COLO829 (cell line): ENCODE measurements around the gene ARHGAP9.
"Not testable (repeated sequence)": the region's sequence is repeated elsewhere in the genome, so short reads cannot be mapped to it uniquely, and the experiment has no call there.

Source experiments
- DNase-seq: peaks from one replicate; pipeline ENCODE4 v3.0.0; 2012; ENCODE audit warnings: low spot score

The ARHGAP9 gene

GRCh38 chr12:57517187-57517586 lies 37.5 kb upstream of the ARHGAP9 start:
- no peak for DNase-seq

DNA sequence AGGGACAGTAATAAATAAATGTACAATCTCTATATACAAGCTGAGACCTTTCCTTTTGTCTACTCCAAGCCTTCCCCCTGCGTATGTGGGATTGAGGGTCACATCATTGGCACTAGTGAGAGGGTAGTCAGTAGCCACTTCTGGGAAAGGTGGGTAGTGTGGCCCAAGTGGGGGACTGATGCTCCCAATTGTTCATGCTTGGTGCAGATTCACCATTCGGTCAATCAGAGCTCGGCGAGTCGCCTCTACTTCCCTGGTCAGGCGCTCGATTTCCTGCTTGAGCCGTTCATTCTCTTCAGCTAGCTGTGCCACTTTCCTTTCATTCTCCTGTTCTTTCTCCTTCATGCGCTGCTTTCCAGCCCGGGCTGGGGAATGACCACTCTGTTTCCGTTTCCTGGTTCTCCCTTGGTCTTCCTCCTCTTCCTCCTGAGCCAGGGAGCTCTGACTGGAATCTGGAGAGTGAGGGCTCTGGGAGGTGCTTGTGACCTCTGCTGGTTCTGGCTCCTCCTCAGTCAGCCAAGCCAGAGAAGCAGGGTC lies 37.0 kb upstream of the ARHGAP9 start:
- DNase-seq: no peak

DNA sequence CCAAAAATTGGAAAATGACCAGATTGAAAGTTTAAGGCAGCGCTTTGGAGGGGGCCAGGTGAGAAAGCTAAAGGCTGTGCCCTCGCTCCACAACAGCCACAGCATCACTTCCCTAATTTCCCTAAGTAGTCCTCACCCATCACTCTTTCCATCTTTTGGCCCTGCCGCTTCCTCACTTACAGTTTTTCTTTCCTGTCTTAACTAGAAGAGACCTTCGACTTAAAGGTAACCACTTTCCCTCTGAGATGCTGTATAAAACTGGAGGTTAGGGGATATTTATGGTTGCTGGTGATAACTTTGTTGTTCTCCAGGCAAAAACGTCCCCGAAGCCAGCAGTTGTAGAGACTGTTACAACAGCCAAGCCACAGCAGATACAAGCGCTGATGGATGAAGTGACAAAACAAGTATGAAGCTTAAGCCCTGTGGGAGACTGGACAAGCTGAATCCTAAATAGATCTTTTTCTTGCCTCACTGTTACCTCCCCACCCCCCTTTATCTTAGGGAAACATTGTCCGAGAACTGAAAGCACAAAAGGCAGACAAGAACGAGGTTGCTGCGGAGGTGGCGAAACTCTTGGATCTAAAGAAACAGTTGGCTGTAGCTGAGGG lies 36.4 kb upstream of the ARHGAP9 start:
- no peak for DNase-seq

DNA sequence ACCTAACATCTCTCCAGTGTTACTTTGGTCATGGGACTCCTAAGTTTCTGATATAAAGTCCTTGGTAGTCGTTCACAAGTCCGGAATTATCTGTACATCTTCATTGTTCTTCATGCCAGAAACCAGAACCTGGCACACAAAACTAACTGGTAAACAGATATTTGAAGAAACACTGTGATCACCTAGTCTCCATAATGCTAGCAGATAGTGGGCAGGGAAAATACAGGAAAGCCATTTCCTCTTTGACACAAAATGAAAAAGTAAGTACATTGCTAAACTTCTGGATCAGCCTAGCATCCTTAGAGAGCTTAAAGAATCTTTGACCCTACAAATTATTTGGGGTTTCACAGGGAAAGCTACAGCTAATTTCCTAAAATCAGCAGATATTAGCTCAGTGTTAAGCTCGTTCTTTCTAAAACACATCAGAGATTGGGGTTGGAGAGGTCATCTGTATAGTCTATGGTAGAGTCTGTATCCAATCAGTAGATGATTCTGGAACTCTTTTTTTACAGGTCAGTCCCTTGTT lies 35.8 kb upstream of the ARHGAP9 start:
- no peak for DNase-seq

GRCh38 chr12:57514720-57515407 lies 35.2 kb upstream of the ARHGAP9 start:
- DNase-seq: no peak

DNA sequence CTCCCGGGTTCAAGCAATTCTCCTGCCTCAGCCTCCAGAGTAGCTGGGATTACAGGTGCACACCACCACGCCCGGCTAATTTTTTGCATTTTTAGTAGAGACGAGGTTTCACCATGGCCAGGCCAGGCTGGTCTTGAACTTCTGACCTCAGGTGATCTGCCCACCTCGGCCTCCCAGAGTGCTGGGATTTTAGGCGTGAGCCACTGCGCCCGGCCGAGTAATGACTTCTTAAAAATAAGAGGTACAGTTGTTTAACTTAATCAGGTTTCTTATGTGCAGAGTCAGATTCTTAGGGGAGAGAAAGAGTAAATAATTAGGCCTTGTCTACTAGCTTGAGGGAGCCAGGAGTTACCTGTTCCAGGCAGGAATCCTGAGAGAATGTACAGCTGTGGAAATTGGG lies 34.6 kb upstream of the ARHGAP9 start:
- not testable (repeated sequence) for DNase-seq

DNA sequence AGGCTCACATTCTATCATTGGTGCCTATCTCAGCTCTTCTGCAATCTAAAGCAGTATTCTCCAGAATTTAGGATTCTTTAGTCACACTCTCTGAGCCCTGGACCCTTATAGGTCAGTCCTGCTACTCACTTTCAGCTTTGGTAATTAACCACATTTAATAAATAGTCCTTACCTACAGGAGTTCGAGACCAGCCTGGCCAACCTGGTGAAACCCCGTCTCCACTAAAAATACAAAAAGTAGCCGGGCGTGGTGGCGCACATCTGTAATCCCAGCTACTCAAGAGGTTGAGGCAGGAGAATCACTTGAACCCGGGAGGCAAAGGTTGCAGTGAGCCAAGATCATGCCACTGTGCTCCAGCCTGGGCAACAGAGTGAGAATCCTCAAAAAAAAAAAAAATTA lies 34.0 kb upstream of the ARHGAP9 start:
- DNase-seq: not testable (repeated sequence)

GRCh38 chr12:57513266-57513665 lies 33.6 kb upstream of the ARHGAP9 start:
- DNase-seq: no peak

GRCh38 chr12:57512665-57513064 lies 33.0 kb upstream of the ARHGAP9 start:
- DNase-seq: no peak

DNA sequence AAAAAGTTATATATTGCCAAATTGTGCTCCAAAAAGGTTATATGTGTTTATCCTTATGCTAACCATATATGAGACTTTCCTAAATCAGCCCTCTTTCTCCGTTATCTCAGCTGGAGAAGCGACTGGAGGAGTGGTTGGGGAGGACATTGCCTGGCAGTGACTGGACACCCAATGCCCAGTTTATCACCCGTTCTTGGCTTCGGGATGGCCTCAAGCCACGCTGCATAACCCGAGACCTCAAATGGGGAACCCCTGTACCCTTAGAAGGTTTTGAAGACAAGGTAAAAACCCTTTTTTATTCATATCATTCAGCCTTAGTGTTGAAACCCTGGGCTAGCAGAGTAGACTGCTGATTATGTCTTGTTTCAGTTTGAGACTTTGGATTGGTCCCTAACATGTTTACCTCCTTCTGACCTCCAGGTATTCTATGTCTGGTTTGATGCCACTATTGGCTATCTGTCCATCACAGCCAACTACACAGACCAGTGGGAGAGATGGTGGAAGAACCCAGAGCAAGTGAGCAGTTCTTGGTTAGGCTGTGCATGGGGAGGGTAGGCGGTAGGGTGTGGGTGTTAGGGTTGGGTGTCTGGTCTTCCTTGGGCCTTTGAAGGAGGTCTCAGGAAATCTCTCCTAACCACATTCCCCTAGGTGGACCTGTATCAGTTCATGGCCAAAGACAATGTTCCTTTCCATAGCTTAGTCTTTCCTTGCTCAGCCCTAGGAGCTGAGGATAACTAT lies 32.1 kb upstream of the ARHGAP9 start:
- no peak for DNase-seq

GRCh38 chr12:57511161-57511560 lies 31.5 kb upstream of the ARHGAP9 start:
- no peak for DNase-seq

DNA sequence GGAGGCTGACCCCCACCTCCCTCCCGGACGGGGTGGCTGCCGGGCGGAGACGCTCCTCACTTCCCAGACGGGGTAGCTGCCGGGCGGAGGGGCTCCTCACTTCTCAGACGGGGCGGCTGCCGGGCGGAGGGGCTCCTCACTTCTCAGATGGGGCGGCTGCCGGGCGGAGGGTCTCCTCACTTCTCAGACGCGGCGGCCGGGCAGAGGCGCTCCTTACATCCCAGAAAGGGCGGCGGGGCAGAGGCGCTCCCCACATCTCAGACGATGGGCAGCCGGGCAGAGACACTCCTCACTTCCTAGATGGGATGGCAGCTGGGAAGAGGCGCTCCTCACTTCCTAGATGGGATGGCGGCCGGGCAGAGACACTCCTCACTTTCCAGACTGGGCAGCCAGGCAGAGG lies 28.1 kb upstream of the ARHGAP9 start:
- DNase-seq: not testable (repeated sequence)

DNA sequence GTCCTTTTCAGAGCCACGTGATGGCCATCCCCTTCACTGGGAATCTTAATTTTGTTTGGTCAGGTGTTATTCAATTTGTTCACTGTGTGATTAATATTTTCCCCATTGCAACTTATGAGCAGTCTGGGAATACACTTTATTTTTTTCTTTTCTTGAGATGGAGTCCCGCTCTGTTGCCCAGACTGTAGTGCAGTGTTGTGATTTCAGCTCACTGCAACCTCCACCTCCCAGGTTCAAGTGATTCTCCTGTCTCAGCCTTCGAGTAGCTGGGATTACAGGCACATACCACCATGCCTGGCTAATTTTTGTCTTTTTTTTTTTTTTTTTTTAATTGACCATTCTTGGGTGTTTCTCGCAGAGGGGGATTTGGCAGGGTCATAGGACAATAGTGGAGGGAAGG lies 26.9 kb upstream of the ARHGAP9 start:
- not testable (repeated sequence) for DNase-seq

DNA sequence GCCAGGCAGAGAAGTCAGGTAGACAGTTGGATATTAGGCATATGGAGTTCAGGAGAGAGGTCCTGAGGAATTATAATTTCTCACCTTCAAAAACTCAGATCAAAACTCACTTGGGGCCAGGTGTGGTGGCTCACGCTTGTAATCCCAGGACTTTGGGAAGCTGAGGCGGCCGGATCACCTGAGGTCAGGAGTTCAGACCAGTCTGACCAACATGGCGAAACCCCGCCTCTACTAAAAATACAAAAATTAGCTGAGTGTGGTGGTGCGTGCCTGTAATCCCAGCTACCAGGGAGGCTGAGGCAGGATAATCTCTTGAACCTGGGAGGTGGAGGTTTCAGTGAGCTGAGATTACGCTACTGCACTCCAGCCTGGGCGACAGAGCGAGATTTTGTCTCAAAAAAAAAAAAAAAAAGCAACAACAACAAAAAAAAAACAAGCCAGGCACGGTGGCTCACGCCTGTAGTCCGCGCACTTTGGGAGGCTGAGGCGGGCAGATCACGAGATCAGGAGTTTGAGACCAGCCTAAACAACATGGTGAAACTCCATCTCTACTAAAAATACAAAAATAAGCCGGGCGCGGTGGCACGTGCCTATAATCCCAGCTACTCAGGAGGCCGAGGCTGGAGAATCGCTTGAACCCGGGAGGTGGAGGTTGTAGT lies 22.8 kb upstream of the ARHGAP9 start:
- DNase-seq: not testable (repeated sequence)

- no peak for DNase-seq
These were observed 20.5 kb upstream of the ARHGAP9 start for GRCh38 chr12:57500213-57500612.

DNA sequence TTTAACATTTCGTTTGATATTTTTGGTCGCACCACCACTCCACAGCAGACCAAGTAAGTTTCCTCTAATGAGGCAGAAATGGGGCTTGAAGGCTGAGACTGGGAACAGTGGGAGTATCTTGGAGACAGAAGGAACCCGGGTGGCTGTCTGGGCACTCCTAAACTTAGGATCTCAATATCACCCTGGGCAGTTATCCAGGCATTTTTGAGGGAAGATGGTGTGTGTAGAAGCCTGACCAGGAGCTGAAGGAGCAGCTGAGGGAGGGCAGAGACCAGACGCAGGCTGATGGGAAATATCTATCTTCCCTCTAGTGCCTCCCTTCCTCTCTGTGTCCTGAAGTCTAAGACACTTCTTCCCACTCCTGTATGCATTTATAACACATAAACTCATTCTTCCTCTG lies 18.9 kb upstream of the ARHGAP9 start:
- DNase-seq: no peak

DNA sequence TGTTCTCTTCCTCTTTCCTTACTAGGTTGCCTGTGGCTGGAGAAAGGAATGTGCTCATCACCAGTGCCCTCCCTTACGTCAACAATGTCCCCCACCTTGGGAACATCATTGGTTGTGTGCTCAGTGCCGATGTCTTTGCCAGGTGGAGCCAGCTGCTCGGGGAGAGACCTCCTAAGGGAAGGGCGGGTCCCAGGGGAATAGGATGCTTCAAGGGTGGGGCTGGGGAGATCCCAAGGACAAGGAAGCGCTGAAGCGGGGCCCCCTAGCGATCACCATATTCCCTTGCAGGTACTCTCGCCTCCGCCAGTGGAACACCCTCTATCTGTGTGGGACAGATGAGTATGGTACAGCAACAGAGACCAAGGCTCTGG lies 18.5 kb upstream of the ARHGAP9 start:
- DNase-seq: no peak

- DNase-seq: no peak
These were observed 17.8 kb upstream of the ARHGAP9 start for GRCh38 chr12:57497223-57498131.

- no peak for DNase-seq
These were observed 17.2 kb upstream of the ARHGAP9 start for GRCh38 chr12:57496822-57497221.

DNA sequence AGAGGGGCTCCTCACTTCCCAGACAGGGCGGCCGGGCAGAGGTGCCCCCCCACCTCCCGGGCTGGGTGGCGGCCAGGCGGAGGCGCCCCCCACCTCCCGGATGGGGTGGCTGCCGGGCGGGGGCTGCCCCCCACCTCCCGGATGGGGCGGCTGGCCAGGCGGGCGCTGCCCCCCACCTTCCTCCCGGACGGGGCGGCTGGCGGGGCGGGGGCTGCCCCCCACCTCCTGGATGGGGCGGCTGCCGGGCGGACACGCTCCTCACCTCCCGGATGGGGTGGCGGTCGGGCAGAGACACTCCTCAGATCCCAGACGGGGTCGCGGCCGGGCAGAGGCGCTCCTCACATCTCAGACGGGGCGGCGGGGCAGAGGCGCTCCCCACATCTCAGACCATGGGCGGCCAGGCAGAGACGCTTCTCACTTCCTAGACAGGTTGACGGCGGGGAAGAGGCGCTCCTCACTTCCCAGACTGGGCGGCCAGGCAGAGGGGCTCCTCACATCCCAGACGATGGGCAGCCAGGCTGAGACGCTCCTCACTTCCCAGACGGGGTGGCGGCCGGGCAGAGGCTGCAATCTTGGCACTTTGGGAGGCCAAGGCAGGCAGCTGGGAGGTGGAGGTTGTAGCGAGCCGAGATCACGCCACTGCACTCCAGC lies 15.5 kb upstream of the ARHGAP9 start:
- DNase-seq: not testable (repeated sequence)
